ENCODE data around the gene CREG1.

The CREG1 gene

DNA sequence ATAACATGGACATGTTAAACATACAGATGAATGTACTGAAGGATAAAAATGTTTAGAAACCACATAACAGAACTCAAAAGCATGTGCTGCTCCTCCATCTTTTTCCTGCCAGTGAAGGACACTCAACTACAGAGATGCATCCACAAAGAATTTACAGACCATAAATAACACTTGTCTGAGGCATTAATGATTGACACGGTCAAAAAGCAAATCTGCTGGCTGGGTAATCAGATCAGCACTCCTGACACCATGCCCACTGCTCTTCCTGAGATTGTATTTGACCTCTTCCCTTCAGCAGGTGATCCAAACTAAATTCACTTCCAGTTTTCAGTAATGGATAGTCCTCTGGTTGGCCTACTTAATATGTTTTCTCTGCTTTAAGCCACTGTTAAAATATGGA lies 6.6 kb downstream of the CREG1 start:
- Mint-ChIP-seq H3K36me3 (peaks cover 2% of the 10 kb centered on the region), H3K9me3 (no peaks in the 10 kb centered on the region), H3K4me3 (no peak overlapping the region), H3K27me3 (no peaks in the 10 kb centered on the region), H3K27ac (no peak overlapping the region), H3K4me1 (peaks cover 24% of the 10 kb centered on the region)

DNA sequence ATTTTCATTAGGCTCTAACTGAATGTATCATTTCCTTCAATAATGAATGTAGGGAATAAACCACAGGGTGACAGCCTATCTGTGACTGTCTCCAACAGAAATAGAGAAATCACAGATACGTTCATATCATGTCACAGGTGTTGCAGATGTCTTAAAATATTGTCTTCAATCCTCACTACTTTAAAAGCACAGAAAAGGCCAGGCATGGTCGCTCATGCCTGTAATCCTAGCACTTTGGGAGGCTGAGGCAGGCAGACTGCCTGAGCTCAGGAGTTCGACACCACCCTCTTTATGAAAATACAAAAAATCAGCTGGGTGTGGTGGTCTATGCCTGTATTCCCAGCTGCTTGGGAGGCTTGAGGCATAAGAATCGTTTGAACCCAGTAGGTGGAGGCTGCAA lies 8.2 kb downstream of the CREG1 start:
- no peaks in the 10 kb centered on the region for H3K9me3 Mint-ChIP-seq
- peaks cover 13% of the 10 kb centered on the region for H3K4me1 Mint-ChIP-seq
- no peak overlapping the region for H3K4me3 Mint-ChIP-seq
- H3K27me3 Mint-ChIP-seq = no peaks in the 10 kb centered on the region
- H3K27ac Mint-ChIP-seq = no peak overlapping the region
- H3K36me3 Mint-ChIP-seq = peaks cover 4% of the 10 kb centered on the region

DNA sequence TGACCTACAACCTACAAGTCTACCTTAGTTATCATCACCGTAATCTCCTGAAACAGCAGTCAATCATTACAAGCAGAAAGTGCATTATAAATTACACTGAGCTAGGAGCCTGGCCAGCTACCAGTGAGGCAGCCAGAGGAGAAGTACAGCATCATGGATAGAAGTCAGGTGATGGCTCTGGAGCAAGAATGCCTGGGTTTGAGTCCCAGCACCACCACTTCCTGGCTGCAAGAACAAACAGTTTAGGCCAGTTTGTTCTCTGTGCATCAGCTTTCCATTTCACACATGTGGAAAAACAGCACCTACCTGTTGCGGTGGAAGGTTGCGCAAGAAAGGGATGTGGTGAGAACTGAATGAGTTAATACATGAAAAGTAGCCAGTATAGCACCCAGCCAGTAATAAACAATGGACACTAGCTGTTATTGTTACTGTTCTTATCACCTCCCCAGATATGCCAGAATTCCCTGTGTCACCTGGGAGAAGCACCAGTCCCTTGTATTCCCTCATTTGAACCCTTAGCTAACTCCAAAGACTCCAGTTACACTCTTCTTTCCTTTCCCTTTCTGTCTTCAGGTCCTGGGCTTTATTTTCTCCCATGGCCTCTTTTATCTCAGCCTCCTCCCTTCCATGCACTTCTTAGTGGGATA lies 9.0 kb downstream of the CREG1 start:
- Mint-ChIP-seq H3K36me3 (peaks cover 4% of the 10 kb centered on the region), H3K27me3 (no peaks in the 10 kb centered on the region), H3K4me3 (no peak overlapping the region), H3K9me3 (no peaks in the 10 kb centered on the region), H3K27ac (peak overlapping the region; percentile 75), H3K4me1 (peaks cover 11% of the 10 kb centered on the region)

DNA sequence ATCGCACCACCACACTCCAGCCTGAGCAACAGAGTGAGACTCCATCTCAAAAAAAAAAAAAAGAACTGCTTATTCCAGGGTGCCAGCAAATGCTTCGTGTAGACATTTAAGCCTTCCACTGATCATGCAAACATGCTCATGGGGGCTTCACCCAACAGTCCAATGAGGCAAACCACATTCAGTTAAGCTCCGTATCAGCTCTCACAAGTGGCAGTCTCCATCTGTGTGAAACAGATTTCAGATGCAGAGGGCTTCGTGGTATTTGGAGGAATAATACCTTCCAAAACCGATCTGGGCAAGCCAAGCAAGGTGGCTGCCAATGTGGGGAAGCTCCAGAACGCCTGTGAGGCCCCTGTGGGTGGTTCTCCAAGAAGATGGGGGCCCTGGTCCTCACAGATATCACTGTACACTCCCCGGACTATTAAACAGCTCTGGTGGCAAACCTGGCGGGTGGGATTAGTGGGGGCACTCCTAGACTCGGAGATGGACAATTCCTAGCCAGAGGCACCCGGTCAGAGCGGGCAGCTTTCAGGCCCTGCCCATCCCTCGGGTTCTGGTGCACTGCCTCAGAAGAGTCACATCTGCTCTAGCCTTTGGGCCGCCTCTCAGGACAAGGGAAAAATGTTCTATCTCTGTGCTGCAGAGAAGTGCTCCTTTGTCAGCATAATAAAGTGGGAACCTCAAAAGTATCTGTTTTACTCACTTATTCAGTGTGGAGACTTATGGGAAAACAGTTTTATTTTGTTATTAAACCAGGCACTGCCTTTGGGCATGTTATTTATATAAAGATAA lies 10.2 kb downstream of the CREG1 start:
- Mint-ChIP-seq H3K36me3 (peaks cover 4% of the 10 kb centered on the region), H3K4me3 (no peak overlapping the region), H3K4me1 (peaks cover 13% of the 10 kb centered on the region), H3K27ac (no peak overlapping the region), H3K9me3 (no peaks in the 10 kb centered on the region), H3K27me3 (no peaks in the 10 kb centered on the region)

DNA sequence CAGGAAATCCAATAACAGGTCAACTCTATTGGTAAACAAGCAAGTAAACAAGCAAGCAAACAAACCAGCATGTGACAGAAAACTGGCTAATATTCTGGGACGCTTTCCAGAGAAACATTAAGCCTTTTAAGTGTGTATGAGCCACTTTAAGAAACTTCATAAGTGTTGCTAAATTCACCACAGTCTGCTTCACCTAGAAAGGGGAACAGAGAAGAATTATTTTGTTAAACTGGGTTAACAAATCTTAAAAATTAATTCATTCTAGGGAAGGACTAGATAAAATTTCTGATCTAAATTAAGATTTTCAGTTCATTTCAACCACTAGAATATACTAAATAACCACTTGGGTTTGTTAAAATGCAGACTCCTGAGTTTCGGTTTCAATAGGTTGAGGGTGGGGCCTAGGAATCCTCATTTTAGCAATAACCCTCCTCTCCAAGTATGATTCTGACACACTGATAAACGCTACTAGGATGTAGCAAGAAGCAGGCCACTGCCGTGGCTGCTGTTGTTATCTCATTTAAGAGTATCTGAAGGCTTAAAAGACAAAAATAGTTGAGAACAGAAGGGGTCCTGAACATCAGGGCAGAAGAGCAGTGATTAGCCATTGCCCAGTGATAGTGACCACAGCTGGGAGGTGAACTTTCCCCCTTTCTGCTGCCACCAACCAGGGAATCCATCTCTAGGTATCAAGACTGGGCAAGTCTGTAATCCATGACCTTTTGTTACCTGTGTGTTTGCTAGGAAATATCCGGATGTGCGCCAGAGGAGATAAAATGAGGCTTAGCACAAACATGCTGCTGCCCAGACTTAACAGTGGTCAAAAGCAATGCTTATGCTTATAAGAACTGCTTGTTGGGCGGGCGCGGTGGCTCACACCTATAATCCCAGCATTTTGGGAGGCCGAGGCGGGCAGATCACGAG lies 11.2 kb downstream of the CREG1 start:
- Mint-ChIP-seq H3K36me3 (peaks cover 4% of the 10 kb centered on the region), H3K27me3 (no peaks in the 10 kb centered on the region), H3K27ac (peak overlapping the region; percentile 59), H3K4me3 (no peak overlapping the region), H3K9me3 (no peaks in the 10 kb centered on the region), H3K4me1 (peaks cover 13% of the 10 kb centered on the region)

DNA sequence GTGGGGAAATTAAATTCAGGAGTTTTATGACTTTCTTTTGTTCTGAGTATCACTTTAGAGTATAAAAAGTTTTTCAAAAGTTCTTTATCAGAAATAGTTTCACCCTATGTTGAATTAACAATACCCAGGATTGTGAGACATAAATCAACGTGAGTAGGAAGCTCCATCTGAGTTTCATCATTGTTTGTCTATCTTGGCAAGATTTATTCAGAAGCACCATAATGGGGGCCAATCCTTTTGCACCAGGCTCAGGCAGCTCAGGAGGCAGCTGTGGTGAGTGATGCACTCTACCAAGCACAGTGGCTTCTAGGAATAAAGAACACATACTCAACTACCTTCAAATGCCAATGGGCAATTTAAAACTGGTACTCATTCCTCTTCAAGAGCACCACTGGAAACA lies 12.0 kb downstream of the CREG1 start:
- H3K4me3 Mint-ChIP-seq = no peak overlapping the region
- H3K9me3 Mint-ChIP-seq = no peaks in the 10 kb centered on the region
- H3K36me3 Mint-ChIP-seq = peaks cover 4% of the 10 kb centered on the region
- no peak overlapping the region for H3K27ac Mint-ChIP-seq
- H3K27me3 Mint-ChIP-seq = no peaks in the 10 kb centered on the region
- H3K4me1 Mint-ChIP-seq = peaks cover 13% of the 10 kb centered on the region

DNA sequence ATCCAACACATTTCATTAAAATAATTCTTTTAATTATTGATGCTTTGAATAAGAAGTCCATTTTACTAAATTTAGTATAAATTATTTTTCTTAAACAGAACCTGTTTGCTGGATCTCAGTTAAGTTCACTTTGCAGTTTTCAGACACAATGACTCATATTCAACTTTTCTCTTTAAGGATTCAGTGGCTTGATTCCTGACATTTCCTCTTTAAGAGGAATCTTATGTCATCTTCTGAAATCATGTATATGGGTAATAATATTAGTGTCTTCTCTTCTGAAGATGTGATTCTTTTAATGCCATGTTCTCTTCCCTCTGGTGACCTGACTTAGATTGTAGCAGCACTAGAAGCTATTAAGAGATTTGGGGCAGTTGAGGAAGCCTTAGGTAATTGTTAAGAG lies 12.6 kb downstream of the CREG1 start:
- Mint-ChIP-seq H3K36me3 (peaks cover 4% of the 10 kb centered on the region), H3K9me3 (no peaks in the 10 kb centered on the region), H3K4me3 (no peak overlapping the region), H3K27ac (no peak overlapping the region), H3K4me1 (peaks cover 13% of the 10 kb centered on the region), H3K27me3 (no peaks in the 10 kb centered on the region)

DNA sequence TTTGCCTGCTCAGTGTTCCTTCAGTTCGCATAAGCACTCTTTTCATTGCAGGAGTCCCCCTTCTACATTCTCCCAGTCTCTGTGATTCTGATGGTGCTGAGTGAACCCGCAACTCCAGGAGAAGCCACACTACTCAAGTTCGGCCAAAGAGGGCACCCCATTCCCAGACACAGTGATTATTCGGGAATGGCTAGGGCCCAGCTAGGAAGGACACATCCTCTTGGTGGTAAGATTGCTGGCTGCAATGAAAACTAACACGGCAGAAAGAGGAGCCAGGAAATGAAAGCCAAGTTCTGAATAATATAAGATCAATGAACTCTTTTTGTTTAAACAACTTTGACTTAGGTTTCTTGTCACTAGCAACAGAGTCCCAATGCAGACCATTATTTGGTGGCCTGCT lies 14.9 kb downstream of the CREG1 start:
- no peaks in the 10 kb centered on the region for H3K27me3 Mint-ChIP-seq
- no peak overlapping the region for H3K4me3 Mint-ChIP-seq
- peak overlapping the region; percentile 23 for H3K27ac Mint-ChIP-seq
- no peaks in the 10 kb centered on the region for H3K9me3 Mint-ChIP-seq
- H3K36me3 Mint-ChIP-seq = peaks cover 3% of the 10 kb centered on the region
- H3K4me1 Mint-ChIP-seq = peaks cover 13% of the 10 kb centered on the region

DNA sequence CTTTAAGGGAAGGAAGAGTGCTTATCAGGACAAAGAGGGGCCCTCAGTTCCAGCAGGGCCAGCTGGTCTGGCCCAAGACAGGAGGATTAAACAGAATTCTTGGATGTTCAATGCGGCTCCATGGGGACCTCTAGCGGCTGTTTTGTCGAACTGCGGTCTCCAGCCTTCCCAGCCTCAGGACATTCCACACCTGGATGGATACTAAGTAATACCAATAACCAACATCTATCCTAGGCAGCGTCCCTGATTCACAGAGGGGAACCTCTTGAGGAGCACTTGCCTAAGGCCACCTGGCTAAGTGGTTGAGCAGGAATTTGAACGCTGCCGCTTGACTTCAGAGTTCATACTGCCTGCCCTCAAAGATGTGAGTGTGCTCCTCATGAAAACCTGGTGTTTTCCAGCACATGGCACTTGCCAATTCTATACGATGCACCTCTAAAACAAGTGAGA lies 19.7 kb downstream of the CREG1 start:
- H3K9me3 Mint-ChIP-seq = no peaks in the 10 kb centered on the region
- H3K4me3 Mint-ChIP-seq = no peak overlapping the region
- H3K4me1 Mint-ChIP-seq = peaks cover 4% of the 10 kb centered on the region
- no peak overlapping the region for H3K27ac Mint-ChIP-seq
- H3K36me3 Mint-ChIP-seq = no peaks in the 10 kb centered on the region
- no peaks in the 10 kb centered on the region for H3K27me3 Mint-ChIP-seq

DNA sequence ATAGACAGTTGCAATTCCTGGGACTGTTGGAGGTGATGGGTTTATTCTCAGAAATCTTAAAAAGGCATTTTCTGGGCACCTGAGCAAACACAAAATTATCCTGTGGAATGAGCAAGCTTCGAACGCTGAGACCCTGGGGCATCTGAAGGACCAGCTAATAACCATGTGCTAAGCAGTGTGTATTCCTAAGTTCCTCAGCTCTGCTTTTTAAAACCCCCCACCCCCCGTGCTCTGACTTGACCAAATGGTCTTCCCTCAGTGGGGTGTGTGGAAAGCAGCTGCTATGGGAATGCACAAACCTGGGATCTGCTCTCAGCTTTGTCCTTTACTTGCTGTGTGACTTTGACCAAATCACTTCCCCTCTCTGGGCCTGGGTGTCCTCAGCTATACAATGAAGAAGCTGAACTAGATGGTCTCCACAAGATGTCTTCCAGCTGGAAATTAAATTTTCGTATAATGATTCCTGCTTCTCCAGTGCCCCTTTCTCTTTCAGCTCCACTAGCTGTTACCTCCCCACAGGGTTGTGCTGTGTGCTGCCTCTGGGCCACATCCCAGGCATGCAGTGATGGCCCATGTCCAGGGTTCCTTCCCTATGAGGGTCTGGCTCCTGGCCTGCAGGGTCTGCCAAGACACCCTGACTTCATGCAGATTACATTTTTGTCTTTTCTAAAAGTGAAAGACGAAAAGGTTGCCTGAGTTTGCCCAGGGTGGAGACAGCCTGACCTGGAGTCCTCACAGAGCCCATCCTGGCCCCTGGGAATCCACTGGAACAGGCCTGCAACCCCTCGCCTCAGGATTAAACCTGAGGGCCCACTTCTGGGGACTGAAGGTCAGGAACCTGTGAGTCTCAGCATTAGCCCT lies 20.4 kb downstream of the CREG1 start:
- H3K4me1 Mint-ChIP-seq = peaks cover under 1% of the 10 kb centered on the region
- H3K4me3 Mint-ChIP-seq = no peak overlapping the region
- H3K27ac Mint-ChIP-seq = no peak overlapping the region
- H3K36me3 Mint-ChIP-seq = no peaks in the 10 kb centered on the region
- H3K9me3 Mint-ChIP-seq = no peaks in the 10 kb centered on the region
- H3K27me3 Mint-ChIP-seq = no peaks in the 10 kb centered on the region

DNA sequence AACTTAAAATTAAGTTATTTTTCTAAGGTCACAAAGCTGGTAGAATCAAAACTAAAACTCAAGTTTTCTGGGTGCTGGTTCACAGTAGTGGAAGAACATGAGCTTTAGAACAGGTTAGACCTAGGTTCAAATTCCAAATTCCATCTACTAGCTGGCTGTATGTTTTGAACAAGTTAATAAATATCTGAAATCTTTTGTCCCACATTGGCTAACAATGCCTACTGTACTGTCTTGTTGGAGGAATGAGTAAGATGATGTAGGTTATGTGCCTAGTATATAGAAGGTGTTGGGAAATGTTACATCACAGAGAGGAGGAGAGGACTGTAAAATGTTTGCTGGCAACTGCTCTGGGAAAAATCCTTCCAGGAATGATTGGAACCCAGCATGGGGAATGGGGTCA lies 21.2 kb downstream of the CREG1 start:
- Mint-ChIP-seq H3K9me3 (no peaks in the 10 kb centered on the region), H3K4me3 (no peak overlapping the region), H3K27me3 (no peaks in the 10 kb centered on the region), H3K36me3 (no peaks in the 10 kb centered on the region), H3K4me1 (peaks cover 6% of the 10 kb centered on the region), H3K27ac (no peak overlapping the region)

DNA sequence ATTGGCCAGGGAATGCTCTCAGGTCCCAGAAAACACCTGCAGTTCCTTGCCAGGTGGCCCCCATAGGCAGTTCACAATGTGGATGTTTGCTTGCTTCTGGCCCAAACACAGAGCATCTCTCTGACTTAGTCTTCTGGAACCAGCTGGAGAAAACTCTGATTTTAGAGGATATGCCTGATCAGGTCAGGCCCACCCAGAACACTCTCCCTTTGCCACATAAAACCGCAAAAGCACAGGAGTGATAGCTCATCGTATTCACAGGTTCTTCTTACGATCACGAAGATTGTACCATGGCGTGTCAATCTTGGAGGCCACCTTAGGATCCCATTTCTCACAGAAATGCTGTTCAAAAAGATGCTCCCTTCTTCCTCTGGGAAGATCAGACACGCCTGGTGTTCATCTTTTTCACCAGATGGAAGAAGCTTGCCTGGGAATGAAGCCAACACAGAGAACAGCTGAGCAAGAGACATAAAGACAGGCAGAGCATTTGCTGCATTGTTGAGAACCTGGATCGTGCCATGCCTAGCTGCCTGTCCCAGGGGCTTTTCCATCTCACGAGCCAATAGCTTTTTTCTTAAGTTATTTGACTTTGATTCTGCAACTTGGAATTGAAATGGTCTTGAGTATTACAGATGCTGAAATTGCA lies 23.6 kb downstream of the CREG1 start:
- H3K27me3 Mint-ChIP-seq = peaks cover 2% of the 10 kb centered on the region
- H3K4me1 Mint-ChIP-seq = peaks cover 12% of the 10 kb centered on the region
- no peaks in the 10 kb centered on the region for H3K9me3 Mint-ChIP-seq
- H3K36me3 Mint-ChIP-seq = no peaks in the 10 kb centered on the region
- H3K4me3 Mint-ChIP-seq = no peak overlapping the region
- no peak overlapping the region for H3K27ac Mint-ChIP-seq

DNA sequence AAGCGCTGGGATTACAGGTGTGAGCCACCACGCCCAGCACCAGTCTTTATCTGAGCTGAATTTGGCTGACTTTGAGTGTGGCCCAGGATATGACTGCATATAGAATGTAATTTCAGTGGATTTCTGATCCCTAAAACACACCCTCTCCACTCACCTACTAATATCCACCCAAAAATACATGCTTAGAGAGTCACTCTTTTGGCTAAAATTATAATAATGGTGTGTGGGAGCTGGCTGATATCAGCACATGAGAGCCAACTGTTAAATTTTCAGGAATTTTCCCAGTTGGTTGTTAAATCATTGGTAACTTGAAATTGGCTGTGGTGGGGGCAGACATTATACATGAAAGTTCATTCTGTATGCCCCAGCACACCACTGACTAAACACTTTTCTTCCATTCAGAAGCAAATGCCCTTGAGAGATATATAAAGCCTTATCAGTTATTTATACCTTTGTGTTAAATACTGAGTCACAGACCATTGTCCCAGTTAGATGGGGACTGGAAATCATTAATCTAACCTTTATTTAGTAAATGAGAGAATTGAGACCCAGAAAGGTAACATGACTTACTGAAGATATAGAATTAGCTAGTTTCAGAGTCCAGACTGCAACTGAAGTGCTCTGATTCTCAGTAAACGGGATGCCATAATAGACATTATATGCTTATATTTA lies 25.4 kb downstream of the CREG1 start:
- H3K4me1 Mint-ChIP-seq = peaks cover 17% of the 10 kb centered on the region
- H3K27ac Mint-ChIP-seq = peak overlapping the region; percentile 3

DNA sequence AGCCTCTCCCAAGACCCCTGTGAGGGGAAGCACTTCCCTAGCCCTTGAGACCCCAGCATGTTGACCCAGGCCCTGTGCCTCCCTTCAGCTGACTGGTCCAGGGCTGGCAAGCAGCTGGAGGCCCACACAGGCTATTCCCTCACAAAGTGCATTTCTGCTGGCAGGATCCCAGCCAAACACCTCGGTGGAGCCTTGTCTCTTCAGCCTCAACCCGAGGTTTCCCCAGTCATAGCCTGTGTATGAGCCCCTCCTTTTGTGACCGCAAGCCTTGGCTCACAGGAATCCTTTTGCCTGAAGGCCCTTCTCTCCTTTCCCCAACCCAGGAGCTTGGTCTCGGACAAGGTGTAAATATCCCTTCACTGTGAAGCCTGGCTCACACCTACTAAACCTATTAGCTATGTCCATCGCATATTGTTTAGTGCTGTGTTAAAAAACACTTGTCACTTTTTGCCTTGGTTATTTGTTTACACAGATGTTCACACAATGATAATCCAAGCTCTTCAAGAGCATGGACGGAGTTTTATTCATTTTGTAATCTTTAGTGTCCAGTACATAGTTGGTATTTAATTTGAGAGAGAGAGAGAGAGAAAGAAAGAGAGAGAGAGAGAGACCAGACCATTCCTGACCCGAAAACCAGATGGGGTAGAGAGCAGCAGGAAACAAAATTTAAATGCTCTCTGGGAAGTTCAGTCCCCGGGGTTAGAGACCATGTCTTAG lies 26.7 kb downstream of the CREG1 start:
- Mint-ChIP-seq H3K4me1 (peaks cover 17% of the 10 kb centered on the region), H3K27ac (peak overlapping the region; percentile 87), H3K9me3 (no peaks in the 10 kb centered on the region), H3K4me3 (no peak overlapping the region), H3K36me3 (no peaks in the 10 kb centered on the region), H3K27me3 (peaks cover 2% of the 10 kb centered on the region)

More for the DNA sequence above, 25.4 kb downstream of the CREG1 start:
- peaks cover 2% of the 10 kb centered on the region for H3K27me3 Mint-ChIP-seq
- no peak overlapping the region for H3K4me3 Mint-ChIP-seq
- H3K36me3 Mint-ChIP-seq = no peaks in the 10 kb centered on the region
- no peaks in the 10 kb centered on the region for H3K9me3 Mint-ChIP-seq

Data from activated naive CD4-positive, alpha-beta T cell treated with anti-CD3 and anti-CD28 coated beads, Interleukin-2, amount 50 U/mL, for 24 hours (primary cell).